ENCODE results near the gene GABRB3.

Gene GABRB3

GRCh38 chr15:26682598-26683164 is 90.2 kb downstream of the GABRB3 start:
- in situ Hi-C loops (cut with HindIII; ENCODE audit: low sequenced_read_pairs), result no loop called here

GRCh38 chr15:26679927-26680326 is 92.9 kb downstream of the GABRB3 start:
- in situ Hi-C loops (cut with HindIII; ENCODE audit: low sequenced_read_pairs), result no loop called here

GRCh38 chr15:26676115-26676514 is 96.8 kb downstream of the GABRB3 start:
- in situ Hi-C loops (cut with HindIII; ENCODE audit: low sequenced_read_pairs), result no loop called here

GRCh38 chr15:26674467-26674866 is 98.4 kb downstream of the GABRB3 start:
- in situ Hi-C loops (cut with HindIII; ENCODE audit: low sequenced_read_pairs), result no loop called here

GRCh38 chr15:26673445-26673844 is 99.4 kb downstream of the GABRB3 start:
- in situ Hi-C loops (cut with HindIII; ENCODE audit: low sequenced_read_pairs), result no loop called here

GRCh38 chr15:26670116-26670515 is 102.8 kb downstream of the GABRB3 start:
- in situ Hi-C loops (cut with HindIII; ENCODE audit: low sequenced_read_pairs), result no loop called here

GRCh38 chr15:26667222-26667988 is 105.5 kb downstream of the GABRB3 start:
- in situ Hi-C loops (cut with HindIII; ENCODE audit: low sequenced_read_pairs), result no loop called here

- in situ Hi-C loops (cut with HindIII; ENCODE audit: low sequenced_read_pairs), result no loop called here
Observed at GRCh38 chr15:26665957-26666791, 106.7 kb downstream of the GABRB3 start.

- in situ Hi-C loops (cut with HindIII; ENCODE audit: low sequenced_read_pairs), result no loop called here
Observed at GRCh38 chr15:26662283-26662682, 110.6 kb downstream of the GABRB3 start.

GRCh38 chr15:26661748-26662147 is 111.1 kb downstream of the GABRB3 start:
- in situ Hi-C loops (cut with HindIII; ENCODE audit: low sequenced_read_pairs), result no loop called here

GRCh38 chr15:26661107-26661506 is 111.8 kb downstream of the GABRB3 start:
- in situ Hi-C loops (cut with HindIII; ENCODE audit: low sequenced_read_pairs), result no loop called here

- in situ Hi-C loops (cut with HindIII; ENCODE audit: low sequenced_read_pairs), result no loop called here
Observed at GRCh38 chr15:26660241-26660640, 112.6 kb downstream of the GABRB3 start.

- in situ Hi-C loops (cut with HindIII; ENCODE audit: low sequenced_read_pairs), result no loop called here
Observed at GRCh38 chr15:26658290-26658689, 114.6 kb downstream of the GABRB3 start.

- in situ Hi-C loops (cut with HindIII; ENCODE audit: low sequenced_read_pairs), result no loop called here
Observed at GRCh38 chr15:26656080-26656479, 116.8 kb downstream of the GABRB3 start.

- in situ Hi-C loops (cut with HindIII; ENCODE audit: low sequenced_read_pairs), result no loop called here
Observed at GRCh38 chr15:26651909-26652308, 121.0 kb downstream of the GABRB3 start.

GRCh38 chr15:26648676-26649075 is 124.2 kb downstream of the GABRB3 start:
- in situ Hi-C loops (cut with HindIII; ENCODE audit: low sequenced_read_pairs), result no loop called here

- in situ Hi-C loops (cut with HindIII; ENCODE audit: low sequenced_read_pairs), result no loop called here
Observed at GRCh38 chr15:26644948-26645347, 127.9 kb downstream of the GABRB3 start.

GRCh38 chr15:26641144-26641543 is 131.7 kb downstream of the GABRB3 start:
- in situ Hi-C loops (cut with HindIII; ENCODE audit: low sequenced_read_pairs), result no loop called here

- in situ Hi-C loops (cut with HindIII; ENCODE audit: low sequenced_read_pairs), result no loop called here
Observed at GRCh38 chr15:26640601-26641000, 132.3 kb downstream of the GABRB3 start.

GRCh38 chr15:26639966-26640365 is 132.9 kb downstream of the GABRB3 start:
- in situ Hi-C loops (cut with HindIII; ENCODE audit: low sequenced_read_pairs), result no loop called here

- in situ Hi-C loops (cut with HindIII; ENCODE audit: low sequenced_read_pairs), result no loop called here
Observed at GRCh38 chr15:26635614-26636013, 137.3 kb downstream of the GABRB3 start.

- in situ Hi-C loops (cut with HindIII; ENCODE audit: low sequenced_read_pairs), result no loop called here
Observed at GRCh38 chr15:26635105-26635504, 137.8 kb downstream of the GABRB3 start.

Data from DLD1 (cell line).